Activated B cell treated with CpG ODN at 0.5 μM for 24 hours (primary cell): ENCODE results near the gene SIRPA. TPM values are rescaled to one million over a fixed set of nuclear protein-coding genes. Genes with fewer than 3 reads are reported as not detected.

Experiments
- ATAC-seq: fragments of 200-7000 bp; cut with Tn5 transposase; one replicate; pipeline ENCODE4 v1.10.0; 2021; ENCODE audit warnings: low read depth, mild to moderate bottlenecking, moderate library complexity
- CTCF ChIA-PET: fragments of 350-600 bp; sonication (Branson Sonifier 250); formaldehyde crosslinking; loops from one replicate; lab custom pipeline; 2021; ENCODE audit warnings: antibody characterized with exemption; lab: Charles Lee
- POLR2A ChIA-PET: fragments of 350-600 bp; sonication (Branson Sonifier 250); formaldehyde crosslinking; loops from one replicate; lab custom pipeline; 2021; ENCODE audit warnings: antibody characterized with exemption; lab: Charles Lee
- DNase-seq: peaks from one replicate; pipeline ENCODE4 v3.0.0; 2022
- H3K27ac Mint-ChIP-seq: one replicate; pipeline ENCODE4 v1.8.0; 2020; ENCODE audit warnings: mixed read lengths
- H3K27me3 Mint-ChIP-seq: one replicate; pipeline ENCODE4 v1.8.0; 2021; ENCODE audit warnings: mixed read lengths
- H3K36me3 Mint-ChIP-seq: one replicate; pipeline ENCODE4 v1.8.0; 2021; ENCODE audit warnings: low read depth, mixed read lengths
- H3K4me1 Mint-ChIP-seq: one replicate; pipeline ENCODE4 v1.8.0; 2021; ENCODE audit warnings: mixed read lengths
- H3K4me3 Mint-ChIP-seq: one replicate; pipeline ENCODE4 v1.8.0; 2020; ENCODE audit warnings: mild to moderate bottlenecking, mixed read lengths
- H3K9me3 Mint-ChIP-seq: one replicate; pipeline ENCODE4 v1.8.0; 2020; ENCODE audit warnings: mixed read lengths
- intact Hi-C: fragments of 100-400 bp; cut with micrococcal nuclease; formaldehyde crosslinking; loops from one replicate; pipeline ENCODE4 v1.15.1; 2024
- total RNA-seq: library from RNA; stranded (reverse); gene quantifications from 2 replicates; pipeline ENCODE4 v1.2.3, GENCODE V29; 2022
- TF ChIP-seq, protein P1 (sequence below): fragments of 200-600 bp; IDR thresholded peaks from one replicate; pipeline ENCODE4 v1.8.0; 2022; ENCODE audit warnings: antibody characterized with exemption, mild to moderate bottlenecking

SIRPA gene
- total RNA-seq, 1 donor from 2014 or later: 10.1 TPM

GRCh38 chr20:1893721-1894470, 1.3 kb upstream of the SIRPA start:
- Mint-ChIP-seq H3K27me3 (no peaks in the 10 kb centered on the region), H3K36me3 (no peaks in the 10 kb centered on the region), H3K9me3 (no peaks in the 10 kb centered on the region), H3K4me1 (peaks cover 46% of the 10 kb centered on the region), H3K4me3 (peak overlapping the region; percentile 82), H3K27ac (peak overlapping the region; percentile 63)
- TF ChIP-seq, protein P1, sequence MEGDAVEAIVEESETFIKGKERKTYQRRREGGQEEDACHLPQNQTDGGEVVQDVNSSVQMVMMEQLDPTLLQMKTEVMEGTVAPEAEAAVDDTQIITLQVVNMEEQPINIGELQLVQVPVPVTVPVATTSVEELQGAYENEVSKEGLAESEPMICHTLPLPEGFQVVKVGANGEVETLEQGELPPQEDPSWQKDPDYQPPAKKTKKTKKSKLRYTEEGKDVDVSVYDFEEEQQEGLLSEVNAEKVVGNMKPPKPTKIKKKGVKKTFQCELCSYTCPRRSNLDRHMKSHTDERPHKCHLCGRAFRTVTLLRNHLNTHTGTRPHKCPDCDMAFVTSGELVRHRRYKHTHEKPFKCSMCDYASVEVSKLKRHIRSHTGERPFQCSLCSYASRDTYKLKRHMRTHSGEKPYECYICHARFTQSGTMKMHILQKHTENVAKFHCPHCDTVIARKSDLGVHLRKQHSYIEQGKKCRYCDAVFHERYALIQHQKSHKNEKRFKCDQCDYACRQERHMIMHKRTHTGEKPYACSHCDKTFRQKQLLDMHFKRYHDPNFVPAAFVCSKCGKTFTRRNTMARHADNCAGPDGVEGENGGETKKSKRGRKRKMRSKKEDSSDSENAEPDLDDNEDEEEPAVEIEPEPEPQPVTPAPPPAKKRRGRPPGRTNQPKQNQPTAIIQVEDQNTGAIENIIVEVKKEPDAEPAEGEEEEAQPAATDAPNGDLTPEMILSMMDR: no peak
- DNase-seq: no peak
- ChIA-PET POLR2A (interaction anchor here (0.6 to 1.3 kb wide), 3 partner anchors 23 to 46 kb away, joined by 3 read pairs; no protein-coding TSS in a partner anchor), CTCF (interaction anchor here (0.8 kb wide), 1 partner anchor 92 kb away, joined by 5 read pairs; no protein-coding TSS in a partner anchor)
- no peak for ATAC-seq
- intact Hi-C loops: loop anchor here (1.0 kb wide), 1 partner anchor 23 kb away; no protein-coding TSS in a partner anchor

DNA sequence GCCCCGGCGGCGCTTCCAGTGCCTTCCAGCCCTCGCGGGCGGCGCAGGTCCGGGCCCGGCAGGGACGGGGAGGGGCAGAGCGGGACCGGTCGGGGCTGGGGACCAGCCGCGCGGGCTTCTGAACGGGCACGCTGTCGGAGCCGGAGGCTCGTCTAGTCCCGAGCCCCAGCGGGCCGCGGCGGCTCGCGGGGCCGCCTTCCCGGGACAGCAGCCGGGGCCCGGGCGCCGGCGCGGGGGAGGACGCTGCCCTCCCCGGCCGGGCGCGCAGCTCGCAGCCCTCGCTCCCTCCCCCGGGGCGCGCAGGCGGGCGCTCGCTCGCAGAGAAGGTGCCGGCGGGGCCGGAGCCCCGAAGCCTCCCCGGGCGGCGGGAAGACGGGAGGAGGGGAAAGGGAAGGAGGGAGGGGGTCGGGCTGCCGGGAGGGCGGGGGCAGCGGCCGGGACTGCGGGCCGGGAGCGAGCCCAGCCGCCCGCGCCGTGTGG, 696 bp upstream of the SIRPA start:
- Mint-ChIP-seq H3K27ac (no peak overlapping the region), H3K4me1 (peaks cover 52% of the 10 kb centered on the region), H3K36me3 (no peaks in the 10 kb centered on the region), H3K9me3 (no peaks in the 10 kb centered on the region), H3K4me3 (peak overlapping the region; percentile 59), H3K27me3 (no peaks in the 10 kb centered on the region)
- POLR2A ChIA-PET: interaction anchor here (0.6 to 1.3 kb wide), 3 partner anchors 24 to 47 kb away, joined by 3 read pairs; no protein-coding TSS in a partner anchor
- CTCF ChIA-PET: interaction anchor here (0.8 kb wide), 1 partner anchor 92 kb away, joined by 5 read pairs; no protein-coding TSS in a partner anchor
- DNase-seq (peak; percentile 57), ATAC-seq (peak; percentile 23)
- TF ChIP-seq, protein P1: no peak
- intact Hi-C loops: loop anchor here (1.0 kb wide), 1 partner anchor 23 kb away; no protein-coding TSS in a partner anchor

GRCh38 chr20:1895674-1896483, 672 bp downstream of the SIRPA start:
- peaks cover 59% of the 10 kb centered on the region for H3K4me1 Mint-ChIP-seq
- POLR2A ChIA-PET: interaction anchor here (1.2 to 1.8 kb wide), 5 partner anchors 24 to 93 kb away, joined by 3 to 21 read pairs (median 12); no protein-coding TSS in a partner anchor
- no peaks in the 10 kb centered on the region for H3K36me3 Mint-ChIP-seq
- CTCF ChIA-PET: interaction anchor here (0.8 kb wide), 1 partner anchor 93 kb away, joined by 4 read pairs; no protein-coding TSS in a partner anchor
- intact Hi-C loops: loop anchor here (5.0 kb wide), 1 partner anchor 276 kb away; no protein-coding TSS in a partner anchor
- TF ChIP-seq, protein P1: no peak
- ATAC-seq: no peak
- DNase-seq: no peak
- H3K4me3 Mint-ChIP-seq: peak overlapping the region; percentile 83
- H3K27me3 Mint-ChIP-seq: no peaks in the 10 kb centered on the region
- H3K27ac Mint-ChIP-seq: peak overlapping the region; percentile 79
- no peaks in the 10 kb centered on the region for H3K9me3 Mint-ChIP-seq

DNA sequence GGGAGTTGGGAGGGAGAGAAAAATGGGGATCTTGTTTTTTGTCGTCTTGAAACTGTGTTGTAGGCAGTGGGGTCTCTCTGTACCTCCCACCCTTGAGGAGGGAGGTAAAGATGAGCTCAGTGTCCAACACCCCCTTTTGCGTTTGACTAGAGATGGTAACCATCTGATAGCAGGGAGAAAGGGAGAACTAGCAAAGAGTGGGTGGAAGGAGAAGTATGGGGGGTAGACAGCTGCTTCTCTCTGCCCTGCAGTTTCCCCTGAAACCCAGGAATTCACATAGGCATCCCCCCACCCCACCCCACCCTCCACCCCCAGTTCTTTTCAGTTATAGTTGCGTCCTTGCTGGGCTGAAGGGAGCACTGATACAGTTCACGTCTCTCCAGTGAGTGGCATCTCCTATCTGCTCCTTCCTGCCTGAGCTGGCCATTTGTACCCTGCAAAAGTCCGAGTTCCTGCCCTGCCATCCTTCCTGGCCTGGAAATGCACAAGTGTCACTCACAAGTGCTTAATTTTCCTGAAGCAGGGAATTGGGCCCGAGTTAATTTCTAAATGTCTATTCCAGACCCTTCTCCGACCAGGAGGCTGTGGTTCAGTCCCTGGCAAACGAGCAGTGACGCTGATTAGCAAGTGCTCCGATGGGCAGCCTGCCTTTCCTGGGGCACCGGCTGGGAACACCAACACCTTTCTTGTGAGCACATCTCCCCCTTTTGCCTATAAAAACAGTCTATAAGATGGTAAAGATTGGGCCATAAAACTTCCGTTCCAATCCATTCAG, 1.5 kb downstream of the SIRPA start:
- ATAC-seq: no peak
- no peaks in the 10 kb centered on the region for H3K9me3 Mint-ChIP-seq
- TF ChIP-seq, protein P1: no peak
- peak overlapping the region; percentile 87 for H3K27ac Mint-ChIP-seq
- H3K4me1 Mint-ChIP-seq: peaks cover 59% of the 10 kb centered on the region
- ChIA-PET CTCF (interaction anchor here (0.8 kb wide), 1 partner anchor 94 kb away, joined by 4 read pairs; no protein-coding TSS in a partner anchor), POLR2A (interaction anchor here (1.2 to 1.8 kb wide), 5 partner anchors 25 to 94 kb away, joined by 3 to 21 read pairs (median 12); no protein-coding TSS in a partner anchor)
- DNase-seq: no peak
- H3K4me3 Mint-ChIP-seq: peak overlapping the region; percentile 83
- H3K36me3 Mint-ChIP-seq: peaks cover 4% of the 10 kb centered on the region
- no peaks in the 10 kb centered on the region for H3K27me3 Mint-ChIP-seq
- intact Hi-C loops: loop anchor here (5.0 kb wide), 1 partner anchor 276 kb away; no protein-coding TSS in a partner anchor
